NCI-H146 treated with DMSO at 0.1 percent for 48 hours (cell line): ENCODE results near the gene TDP1.

Experiments
- DNase-seq: peaks from one replicate; lab custom pipeline; 2025; ENCODE audit not compliant: unreplicated experiment; lab: John Stamatoyannopoulos, UW

Gene TDP1

DNA sequence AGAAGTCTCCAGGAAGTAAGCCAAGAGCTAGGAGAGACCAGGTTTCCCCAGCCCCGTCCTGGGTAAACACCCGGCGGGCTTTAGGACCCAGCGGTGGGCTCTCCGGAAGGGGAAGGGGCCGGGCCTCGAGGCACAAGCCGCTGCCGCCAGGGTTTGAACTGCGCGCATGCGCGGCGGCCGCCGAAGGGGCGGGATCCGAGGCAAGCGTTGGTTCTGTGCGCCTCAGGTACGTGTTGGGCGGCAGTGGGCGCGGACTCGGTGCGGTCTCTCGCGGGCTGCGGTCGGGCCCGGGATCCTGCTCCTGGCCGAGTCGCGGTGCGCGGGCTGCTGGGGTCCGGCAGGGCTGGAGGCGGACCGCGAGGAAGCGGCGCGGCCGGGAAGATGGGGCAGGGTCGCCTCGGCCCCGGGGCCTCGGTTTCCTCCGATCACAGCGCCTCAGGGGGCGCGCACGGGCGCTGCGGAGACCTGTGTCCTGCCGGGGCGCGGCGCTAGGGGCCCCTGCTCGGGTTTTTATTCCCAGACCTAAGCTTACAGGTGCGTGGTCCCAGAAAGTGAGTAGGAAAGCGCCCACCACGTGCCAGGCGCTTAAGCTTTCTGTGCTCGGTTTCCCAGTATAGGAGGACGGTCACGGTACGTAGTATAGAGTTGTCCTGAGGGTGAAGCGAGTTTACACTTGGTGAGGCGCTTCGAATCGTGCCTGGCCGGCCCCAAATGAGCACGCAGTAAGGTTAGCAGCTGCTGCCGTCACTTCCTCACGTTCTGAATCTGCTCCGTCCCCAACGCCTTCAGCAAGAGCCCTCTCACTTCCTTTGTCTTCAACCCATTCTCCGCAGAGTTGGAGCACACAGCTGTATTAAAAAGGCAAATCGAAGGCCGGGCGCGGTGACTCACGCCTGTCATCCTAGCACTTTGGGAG is at the start of gene TDP1:
Gene TDP1 (plus strand): TSS at position 183 of the 916 bp plus-strand sequence. CDS start 7,188 bp downstream, outside the sequence.
- peak; percentile 95 for DNase-seq

DNA sequence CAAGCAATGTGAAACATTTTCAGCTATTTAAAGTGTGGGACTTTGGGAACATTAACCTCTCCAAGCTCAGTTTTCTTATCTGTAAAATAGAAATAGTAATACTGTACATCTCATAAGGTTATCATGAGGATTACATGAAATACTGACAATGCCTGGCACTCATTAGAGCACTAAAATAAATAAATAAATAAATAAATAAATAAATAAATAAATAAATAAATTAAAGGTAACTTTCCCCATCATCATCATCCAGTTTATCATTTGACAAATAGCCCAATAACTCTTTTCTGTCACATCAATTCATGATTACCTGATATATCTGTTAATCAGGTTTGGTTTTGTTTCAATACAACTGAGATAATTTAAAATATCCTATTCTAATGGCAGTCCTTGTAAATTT is 49.7 kb upstream of the TDP1 start:
- no peak for DNase-seq

DNA sequence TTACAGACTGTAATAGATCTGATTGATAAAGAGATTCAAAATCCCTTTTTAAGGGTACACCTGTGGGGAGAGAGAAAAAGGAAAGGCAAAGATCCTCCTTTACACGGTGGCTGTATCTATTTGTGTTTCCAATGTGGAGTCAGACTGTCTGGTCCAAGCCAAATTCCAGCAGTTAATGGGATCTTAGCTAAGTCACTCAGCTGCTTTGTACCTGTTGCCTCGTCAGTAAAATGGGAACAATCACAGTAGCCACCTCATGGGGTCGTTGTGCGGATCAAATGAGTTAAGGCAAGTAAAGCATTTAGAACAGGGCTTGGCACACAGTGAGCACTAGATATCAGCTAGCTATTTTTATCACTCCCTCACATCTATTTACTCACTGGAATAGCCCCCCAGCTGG is 48.1 kb upstream of the TDP1 start:
- peak; percentile 52 for DNase-seq

DNA sequence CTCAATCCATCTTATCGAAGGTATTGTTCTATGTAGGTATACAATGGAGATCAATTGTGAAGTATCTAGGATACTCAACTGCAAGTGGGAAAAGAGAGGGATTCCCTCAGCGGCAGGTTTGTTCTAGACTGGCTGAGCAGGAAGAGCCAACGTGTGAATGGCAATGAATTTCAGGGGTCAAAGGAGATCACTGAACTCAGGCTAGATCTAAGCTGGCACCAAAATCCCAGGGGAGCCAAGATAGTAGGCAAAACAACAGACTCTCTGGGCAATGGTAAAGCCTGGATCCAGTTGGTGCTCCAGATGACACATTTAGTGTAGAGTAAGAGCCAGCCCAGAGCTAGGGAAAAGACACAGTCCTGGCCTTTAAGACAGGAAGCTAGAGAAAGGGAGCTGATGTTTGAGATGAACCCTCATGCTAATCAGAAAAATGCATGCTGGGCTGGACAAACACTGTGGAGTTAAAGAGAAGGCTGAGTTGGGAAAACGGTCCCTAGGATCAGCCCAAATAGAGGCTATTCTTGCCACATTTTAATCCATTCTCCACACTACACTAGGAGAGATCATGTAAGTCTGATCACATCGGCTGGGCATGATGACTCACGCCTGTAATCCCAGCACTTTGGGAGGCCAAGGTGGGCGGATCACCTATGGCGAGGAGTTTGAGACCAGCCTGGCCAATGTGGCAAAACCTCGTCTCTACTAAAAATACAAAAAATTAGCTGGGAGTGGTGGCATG is 46.8 kb upstream of the TDP1 start:
- DNase-seq: no peak

DNA sequence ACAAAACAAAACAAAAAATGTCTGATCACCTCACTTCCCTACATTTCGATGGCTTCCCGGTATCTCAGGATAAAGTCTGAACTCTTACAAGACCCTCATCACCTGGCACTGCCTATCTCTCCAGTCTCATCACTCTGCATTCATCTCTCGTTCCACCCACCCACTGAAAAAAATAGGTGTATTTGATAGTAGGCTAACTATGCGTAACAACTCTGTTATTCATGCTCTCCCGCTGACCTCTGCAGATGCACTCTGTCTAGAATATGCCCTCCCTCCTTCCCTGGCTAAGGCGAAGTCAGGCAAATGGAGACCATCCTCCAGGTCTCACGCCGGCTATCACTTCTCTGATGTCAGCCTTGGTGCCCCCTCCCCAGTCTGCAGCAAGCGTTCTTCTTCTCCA is 46.1 kb upstream of the TDP1 start:
- DNase-seq: no peak

DNA sequence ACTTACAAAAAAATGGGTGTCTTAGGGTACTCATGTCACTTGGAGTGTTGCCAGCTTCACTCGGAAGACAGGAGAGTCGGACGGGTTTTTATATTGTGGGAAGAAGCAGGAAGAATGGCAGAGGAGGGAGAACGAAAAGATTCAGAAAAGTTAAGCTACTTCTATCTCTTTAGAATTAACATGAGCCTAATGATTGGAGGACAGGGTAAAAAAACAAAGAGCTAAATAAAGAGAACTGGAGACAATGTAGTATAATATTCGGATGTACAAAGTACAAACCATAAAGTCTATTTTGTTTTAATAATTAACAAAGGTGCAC is 45.1 kb upstream of the TDP1 start:
- no peak for DNase-seq

DNA sequence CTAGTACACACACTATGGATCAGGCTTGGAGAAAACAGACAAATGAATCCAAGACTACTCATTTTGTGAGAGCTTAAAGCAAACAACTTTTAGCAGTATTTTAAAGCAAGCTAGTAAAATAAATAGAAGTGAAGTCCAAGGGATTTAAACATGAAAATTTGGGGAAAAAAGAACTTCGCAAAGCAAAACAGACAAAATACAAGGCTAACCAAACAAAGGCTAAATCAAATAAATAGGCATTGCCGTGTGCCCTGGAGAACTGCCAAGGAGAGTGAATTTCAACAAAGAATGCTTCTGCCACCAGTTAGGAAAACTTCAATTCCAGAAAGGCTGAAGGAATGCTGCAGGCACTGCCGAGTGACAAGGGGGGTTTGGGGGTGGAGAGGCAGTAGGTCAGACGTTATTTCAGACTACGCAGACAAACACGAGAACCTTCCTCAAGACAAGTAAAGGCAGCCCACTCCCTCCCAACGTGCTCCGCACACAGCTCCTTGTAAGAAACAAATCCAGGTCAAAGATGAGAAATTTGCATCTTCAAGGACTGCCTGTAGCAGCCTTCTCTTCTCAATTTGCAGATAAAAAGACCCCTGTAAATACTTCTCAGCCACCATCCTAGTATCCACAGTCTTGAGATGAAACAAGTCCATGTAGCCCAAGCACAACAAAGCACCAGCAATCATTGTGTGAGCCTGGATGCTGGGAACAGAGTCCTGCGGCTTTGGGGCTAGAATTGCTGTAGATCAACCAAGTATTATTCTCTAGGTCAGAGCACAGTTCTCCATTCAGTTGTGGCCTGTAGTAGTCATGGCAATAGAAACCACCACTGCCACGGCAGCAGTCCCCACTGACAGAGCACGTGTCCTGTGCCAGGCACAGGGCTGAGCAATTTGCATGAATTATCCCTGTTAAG is 44.5 kb upstream of the TDP1 start:
- no peak for DNase-seq

DNA sequence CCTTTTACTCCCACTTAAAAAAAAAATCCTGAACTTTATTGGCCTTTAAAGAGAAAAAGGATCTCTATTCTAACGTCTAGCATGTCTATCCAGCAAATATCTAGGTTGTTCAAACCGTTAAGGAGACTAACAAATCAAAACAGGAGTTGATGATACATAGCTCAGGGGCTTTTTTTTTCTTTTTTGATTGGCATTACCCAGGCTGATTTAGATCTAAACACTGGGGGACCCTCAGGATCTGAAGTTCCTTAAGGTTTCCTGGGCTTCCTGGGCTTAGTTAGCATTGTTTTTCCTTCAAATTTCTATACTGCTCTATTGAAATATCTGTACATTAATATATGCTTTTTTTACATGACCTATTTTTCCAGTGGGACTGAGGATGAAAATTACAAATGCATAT is 43.5 kb upstream of the TDP1 start:
- no peak for DNase-seq

DNA sequence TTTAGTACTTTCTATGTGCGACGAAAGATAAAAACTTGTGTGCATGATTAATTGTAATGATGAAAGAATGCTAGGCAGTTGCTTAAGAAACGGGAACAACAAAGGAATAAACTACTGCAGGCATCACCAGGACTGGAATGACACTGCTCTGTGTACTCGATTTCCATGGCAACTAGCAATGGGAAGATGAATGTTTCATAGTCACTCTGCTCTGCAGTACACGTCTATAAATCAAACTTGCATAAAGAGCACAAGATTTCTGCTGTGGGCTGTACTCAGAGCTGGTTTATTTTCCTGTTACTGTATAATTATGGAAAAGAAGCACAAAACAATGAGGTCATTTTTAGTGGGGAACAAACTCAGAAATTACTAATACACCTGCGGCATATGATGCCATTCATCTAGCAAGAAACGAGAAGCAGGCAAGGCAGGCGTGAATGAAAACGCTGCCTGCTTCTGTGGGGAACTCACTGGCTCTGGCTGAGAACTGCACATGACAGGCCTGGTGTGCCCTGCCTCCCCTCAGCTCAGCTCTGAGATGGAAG is 43.0 kb upstream of the TDP1 start:
- DNase-seq: peak; percentile 63

DNA sequence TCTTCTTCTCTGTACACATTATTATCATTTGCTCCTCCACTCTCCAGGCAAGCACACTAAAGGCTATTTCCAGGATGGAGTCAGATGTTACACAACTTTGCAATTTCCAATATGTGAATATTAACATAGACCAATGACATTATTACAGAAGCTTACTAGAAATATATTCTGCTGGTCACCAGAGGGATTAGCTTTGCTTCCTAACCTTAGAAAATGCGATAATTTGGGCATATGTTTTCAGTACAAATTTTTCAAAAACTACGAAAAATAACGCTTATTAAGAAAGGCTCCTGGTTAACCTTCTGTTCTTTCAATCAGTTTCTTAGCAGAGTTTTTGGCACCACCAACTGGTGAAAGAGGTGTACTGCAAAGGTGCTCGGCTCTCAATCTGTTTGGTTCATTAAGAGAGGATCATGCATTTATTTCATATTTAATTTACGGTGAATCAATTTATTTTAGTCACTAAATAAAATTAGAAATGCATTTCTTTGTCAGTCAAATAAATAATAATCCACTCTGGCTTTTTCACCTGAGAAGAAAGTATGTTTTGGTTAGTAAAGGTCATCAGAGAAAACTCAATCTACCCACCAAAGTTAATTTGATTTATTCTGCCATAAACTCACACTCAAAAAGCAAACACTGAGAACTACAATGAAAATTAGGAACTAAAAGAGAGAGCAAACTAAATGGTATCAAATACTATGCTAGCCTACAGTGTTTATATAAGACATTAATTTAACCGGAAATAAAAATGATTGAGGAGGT is 40.4 kb upstream of the TDP1 start:
- DNase-seq: peak; percentile 63

DNA sequence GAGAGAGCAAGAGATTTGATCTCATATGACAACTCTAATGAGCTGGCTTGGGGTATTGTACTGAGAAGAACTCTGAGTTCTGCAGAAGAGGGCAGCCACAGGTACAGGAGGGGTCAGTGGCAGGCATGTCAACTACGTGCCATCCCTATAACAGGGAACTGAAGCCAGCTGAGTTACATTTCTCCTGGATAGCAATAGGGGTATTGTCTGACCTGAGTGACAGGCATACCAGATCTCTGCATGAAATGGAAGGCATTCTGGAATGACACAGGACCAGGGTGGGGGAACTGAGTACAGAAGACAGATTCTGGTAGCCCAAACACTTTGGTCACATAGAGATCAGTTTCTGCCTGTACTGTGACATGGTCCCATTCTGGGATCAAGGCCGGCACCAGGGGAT is 37.0 kb upstream of the TDP1 start:
- DNase-seq: no peak

DNA sequence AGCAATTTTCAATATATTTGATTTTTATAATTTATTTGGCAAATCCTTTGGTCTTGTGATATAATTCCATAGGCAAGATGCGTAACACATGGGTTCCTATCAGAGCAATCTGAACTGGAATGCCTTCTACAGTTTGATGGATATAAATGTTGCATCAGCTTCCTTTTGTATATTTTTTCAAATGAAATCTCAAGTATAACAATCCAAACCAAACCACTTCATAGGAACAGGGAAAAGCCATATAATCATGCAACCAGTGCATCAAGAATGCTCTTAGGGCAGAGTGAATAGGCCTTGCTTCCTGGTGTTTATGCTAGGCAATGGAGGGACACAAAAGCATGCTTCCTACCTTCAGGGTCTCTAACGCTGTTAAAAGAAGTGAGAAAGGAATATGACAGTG is 35.7 kb upstream of the TDP1 start:
- DNase-seq: no peak

DNA sequence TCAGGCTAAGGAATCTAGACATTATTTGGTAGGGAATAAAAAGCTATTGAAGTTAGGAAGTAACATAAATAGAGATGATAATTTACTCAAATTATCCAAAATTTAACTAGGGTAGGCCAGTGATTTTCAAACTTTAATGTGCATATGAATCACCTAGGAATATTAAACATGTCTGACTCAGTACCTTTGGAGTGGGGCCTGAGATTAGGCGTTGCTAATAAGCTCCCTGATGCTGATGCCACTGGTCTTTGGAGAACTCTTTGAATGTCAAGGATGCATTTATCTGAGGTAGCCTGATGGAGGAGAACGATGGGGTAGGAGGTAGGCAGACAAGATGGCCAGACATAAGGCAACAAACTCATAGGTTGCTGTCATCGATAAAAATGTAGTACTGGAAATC is 34.4 kb upstream of the TDP1 start:
- no peak for DNase-seq

DNA sequence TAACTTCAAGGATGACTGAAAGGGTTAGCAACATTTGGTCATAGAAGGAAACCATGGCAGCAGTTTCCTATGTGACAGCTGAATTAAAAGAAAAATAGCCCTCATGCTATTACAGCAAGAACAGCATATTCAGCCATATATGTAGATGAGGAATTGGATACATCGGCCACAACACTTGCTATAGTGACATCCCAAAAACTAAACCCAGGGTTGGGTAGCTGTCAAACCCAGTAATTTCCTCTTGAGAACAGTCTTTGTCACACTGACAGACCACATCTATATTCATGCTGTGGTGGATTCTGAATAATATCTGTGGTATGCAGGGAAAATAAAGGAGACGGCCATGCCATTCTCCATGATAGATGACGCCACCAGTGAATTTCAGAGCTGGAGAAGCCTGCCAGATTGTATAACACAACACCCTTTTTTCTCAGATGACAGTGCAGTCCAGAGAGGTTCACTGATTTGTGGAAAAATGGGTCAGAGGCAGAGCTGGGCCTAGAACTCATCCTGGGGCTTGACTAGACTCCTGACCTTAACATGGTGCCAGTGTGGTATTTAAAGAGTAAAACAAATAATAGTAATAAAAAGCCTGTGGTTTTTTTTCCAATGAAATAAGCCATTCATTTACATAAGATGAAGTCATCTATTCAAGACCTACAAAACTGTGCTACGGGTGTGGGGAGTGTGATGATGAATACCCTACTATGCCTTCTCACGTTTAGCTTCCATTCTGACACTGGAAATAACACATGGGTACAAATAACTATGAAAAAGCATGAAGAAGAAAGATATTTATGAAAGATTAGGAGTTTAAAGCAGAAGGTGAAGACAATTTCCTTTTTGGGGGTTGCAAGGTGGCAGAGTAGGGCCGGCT is 33.5 kb upstream of the TDP1 start:
- DNase-seq: no peak

DNA sequence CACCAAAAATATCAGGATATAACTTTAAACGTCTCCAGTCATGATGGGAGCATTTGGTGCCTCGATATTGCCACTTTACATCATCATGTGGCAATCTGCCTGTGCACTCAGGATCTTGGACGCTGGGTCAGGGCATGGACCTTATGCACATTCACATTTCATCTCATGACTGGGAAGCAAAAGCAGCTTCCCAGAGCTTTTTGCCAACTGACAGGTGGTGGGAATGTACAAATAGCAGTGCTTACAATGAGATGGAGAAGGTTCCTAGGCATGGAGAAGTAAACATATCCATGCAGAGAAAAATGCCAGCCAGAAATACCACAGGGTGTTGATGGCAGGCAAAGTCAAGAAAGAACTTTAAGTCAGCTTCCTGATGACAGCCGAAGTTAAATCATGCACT is 31.5 kb upstream of the TDP1 start:
- DNase-seq: no peak

DNA sequence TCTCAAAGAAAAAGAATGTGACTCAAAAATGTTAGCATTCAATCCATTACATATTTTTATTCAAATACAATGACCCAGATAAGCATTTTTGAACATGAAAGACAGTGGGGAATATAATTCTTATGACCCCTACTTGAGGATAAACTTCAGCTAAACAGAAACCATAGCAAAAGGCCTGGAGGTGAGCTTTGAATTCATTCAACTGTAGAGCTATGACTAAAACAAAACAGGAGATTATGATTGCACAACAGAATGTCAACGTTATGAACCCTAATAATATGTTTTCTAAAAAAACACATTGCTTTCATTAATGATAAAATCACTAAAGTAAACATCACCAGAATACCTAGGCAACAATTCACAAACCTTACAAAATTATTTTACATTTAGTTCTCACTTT is 29.0 kb upstream of the TDP1 start:
- no peak for DNase-seq

DNA sequence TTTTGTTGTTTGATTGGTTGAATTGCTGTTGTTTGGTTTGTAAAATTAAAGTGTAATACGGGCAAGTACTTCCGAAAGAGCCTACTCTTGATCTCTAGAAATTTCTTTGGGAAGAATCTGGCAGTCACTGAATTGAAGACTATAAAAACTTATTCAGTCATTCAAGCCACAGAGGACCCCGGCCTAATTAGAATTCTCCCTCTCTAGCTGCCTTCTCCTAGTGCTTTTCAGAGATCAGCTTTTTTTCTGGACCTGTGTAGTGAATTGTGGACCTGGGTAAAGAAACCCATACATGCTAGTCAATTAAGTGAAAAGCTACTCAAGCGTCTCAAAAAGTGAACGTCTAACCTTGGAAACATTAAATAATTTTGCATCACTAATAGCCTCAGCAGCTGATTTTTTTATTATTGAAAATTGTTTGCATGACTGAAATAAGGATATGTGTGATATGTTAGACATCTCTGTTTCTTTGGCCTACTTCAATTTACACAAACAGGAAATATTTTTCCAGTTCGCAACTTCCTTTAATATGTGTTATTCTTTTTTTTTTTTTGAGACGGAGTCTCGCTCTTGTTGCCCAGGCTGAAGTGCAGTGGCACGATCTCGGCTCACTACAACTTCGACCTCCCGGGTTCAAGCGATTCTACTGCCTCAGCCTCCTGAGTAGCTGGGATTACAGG is 28.4 kb upstream of the TDP1 start:
- DNase-seq: no peak

DNA sequence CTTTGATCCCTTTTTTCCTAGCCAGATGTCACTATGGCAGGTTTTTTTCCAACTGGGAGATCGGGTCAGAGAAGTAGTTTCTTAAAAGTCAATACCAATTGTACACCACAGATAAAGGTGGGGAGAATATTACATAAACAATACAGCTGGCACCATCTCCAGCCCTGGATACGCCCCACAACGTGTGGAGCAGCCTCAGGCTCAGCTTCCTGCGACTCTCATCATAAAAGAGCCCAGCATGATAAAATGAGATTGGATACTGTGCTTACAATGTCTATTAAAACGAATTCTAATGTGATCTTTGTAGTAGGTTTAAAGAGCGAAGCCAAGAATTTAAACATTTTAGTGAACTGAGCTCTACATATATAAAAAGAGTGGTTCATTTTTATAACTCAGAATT is 22.7 kb upstream of the TDP1 start:
- peak; percentile 94 for DNase-seq

DNA sequence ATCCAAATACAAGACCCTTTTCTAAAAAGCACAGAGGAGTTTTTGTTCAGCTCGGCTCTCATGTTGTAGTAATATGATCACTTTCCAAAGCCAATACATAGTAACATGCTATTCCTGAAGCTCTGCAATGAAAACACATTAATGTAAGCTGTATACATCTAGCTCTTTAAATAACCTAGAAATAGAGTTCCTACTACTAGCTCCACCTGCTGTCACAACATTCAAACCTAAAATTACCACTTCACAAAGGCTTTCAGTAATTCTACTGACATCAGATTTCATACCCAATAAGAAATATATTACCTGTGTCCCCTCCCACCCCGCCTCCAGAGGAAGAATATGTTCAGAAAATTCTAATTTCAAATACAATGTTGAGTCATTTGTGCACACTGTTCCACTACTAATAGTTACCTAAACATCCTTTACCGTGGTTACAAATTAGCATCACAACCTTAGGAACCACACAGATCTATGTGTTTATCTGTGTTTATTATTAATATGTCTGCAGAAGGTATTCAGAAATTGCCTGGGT is 19.0 kb upstream of the TDP1 start:
- no peak for DNase-seq
